22Rv1 (cell line): ENCODE data around the gene ZNF329.

ENCODE experiments used
- ZFX ChIP-seq: fragments of 450-650 bp; IDR thresholded peaks from 2 replicates; pipeline ENCODE4 v1.6.1; 2017; ENCODE audit warnings: antibody characterized with exemption, borderline replicate concordance
- TF ChIP-seq, protein P1 (sequence below): fragments of 450-650 bp; IDR thresholded peaks from 2 replicates; pipeline ENCODE4 v1.5.1; 2017; ENCODE audit warnings: mild to moderate bottlenecking

DNA sequence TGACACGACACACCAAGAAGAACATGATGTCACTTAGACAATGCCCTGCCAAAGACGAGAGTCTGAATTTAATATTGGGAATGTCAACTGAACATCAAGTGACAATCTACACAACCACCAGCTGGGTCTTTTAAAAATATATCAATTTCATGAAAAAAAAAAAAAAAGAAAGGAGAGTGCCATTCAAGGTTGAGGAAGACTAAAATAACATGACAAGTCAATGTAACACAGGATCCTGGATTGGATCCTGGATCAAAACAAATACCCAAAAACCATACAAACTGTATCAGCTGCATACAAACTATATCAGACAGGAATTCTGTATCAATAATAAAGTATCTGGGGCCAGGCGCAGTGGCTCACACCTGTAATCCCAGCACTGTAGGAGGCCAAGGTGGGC lies 4.7 kb downstream of the ZNF329 start:
- TF ChIP-seq, protein P1, sequence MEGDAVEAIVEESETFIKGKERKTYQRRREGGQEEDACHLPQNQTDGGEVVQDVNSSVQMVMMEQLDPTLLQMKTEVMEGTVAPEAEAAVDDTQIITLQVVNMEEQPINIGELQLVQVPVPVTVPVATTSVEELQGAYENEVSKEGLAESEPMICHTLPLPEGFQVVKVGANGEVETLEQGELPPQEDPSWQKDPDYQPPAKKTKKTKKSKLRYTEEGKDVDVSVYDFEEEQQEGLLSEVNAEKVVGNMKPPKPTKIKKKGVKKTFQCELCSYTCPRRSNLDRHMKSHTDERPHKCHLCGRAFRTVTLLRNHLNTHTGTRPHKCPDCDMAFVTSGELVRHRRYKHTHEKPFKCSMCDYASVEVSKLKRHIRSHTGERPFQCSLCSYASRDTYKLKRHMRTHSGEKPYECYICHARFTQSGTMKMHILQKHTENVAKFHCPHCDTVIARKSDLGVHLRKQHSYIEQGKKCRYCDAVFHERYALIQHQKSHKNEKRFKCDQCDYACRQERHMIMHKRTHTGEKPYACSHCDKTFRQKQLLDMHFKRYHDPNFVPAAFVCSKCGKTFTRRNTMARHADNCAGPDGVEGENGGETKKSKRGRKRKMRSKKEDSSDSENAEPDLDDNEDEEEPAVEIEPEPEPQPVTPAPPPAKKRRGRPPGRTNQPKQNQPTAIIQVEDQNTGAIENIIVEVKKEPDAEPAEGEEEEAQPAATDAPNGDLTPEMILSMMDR: no peak
- TF ChIP-seq ZFX: no peak
